ENCODE data around the gene SELENBP1. TPM values are rescaled to one million over a fixed set of nuclear protein-coding genes. Genes with fewer than 3 reads are reported as not detected.
A peak's percentile ranks its signal among the peaks of the same experiment; 100 is the strongest.

Gene SELENBP1
- total RNA-seq, 2 donors from 2014 or later, result 41.8 to 67.6 TPM

GRCh38 chr1:151347523-151348246 is 24.8 kb downstream of the SELENBP1 start:
- ATAC-seq (ENCODE audit: insufficient number of reproducible peaks, low FRiP score, low read depth), result no peak
- no peaks in the 10 kb centered on the region for H3K9me3 ChIP-seq
- H3K27me3 ChIP-seq (replicated peaks; ENCODE audit: insufficient read depth), result no peaks in the 10 kb centered on the region
- peaks cover 0 to 15% of the 10 kb centered on the region in 2 donors for H3K4me1 ChIP-seq (ENCODE audit: control insufficient read depth in 1 of 2, low read depth in 2 of 2)
- no peak for TF ChIP-seq CTCF (IDR thresholded peaks at IDR 0.05)
- H3K27ac ChIP-seq, result peak overlapping the region in 1 of 2 donors; percentile 86
- peaks cover 11% of the 10 kb centered on the region for H3K36me3 ChIP-seq
- DNase-seq (ENCODE audit: low spot score), result no peak
- H3K4me3 ChIP-seq, result peak overlapping the region; percentile 84

GRCh38 chr1:151346769-151347522 is 25.6 kb downstream of the SELENBP1 start, which contains the start of gene RFX5:
Gene RFX5, minus strand, starts transcription at chr1:151347252. Its CDS starts 932 bp downstream, at chr1:151346320.
- Histone ChIP-seq H3K36me3 (peaks cover 15% of the 10 kb centered on the region), H3K9me3 (no peaks in the 10 kb centered on the region), H3K4me3 (peak within 1 kb of the TSS; percentile 84), H3K27me3 (replicated peaks; ENCODE audit: insufficient read depth) (no peaks in the 10 kb centered on the region), H3K4me1 (ENCODE audit: control insufficient read depth in 1 of 2, low read depth in 2 of 2) (peaks cover 0 to 15% of the 10 kb centered on the region in 2 donors), H3K27ac (peak within 1 kb of the TSS; percentile 66 to 86)
- peak; percentile 92 for DNase-seq (ENCODE audit: low spot score)
- TF ChIP-seq CTCF (IDR thresholded peaks at IDR 0.05), result no peak
- ATAC-seq (ENCODE audit: insufficient number of reproducible peaks, low FRiP score, low read depth), result peak; percentile 93

GRCh38 chr1:151346082-151346768 is 26.3 kb downstream of the SELENBP1 start:
- H3K4me3 ChIP-seq, result peak overlapping the region; percentile 84
- H3K4me1 ChIP-seq (ENCODE audit: control insufficient read depth in 1 of 2, low read depth in 2 of 2), result peaks cover 0 to 15% of the 10 kb centered on the region in 2 donors
- H3K36me3 ChIP-seq, result peaks cover 15% of the 10 kb centered on the region
- H3K27ac ChIP-seq, result peak overlapping the region; percentile 66 to 86
- no peaks in the 10 kb centered on the region for H3K9me3 ChIP-seq
- no peak for DNase-seq (ENCODE audit: low spot score)
- H3K27me3 ChIP-seq (replicated peaks; ENCODE audit: insufficient read depth), result no peaks in the 10 kb centered on the region
- no peak for TF ChIP-seq CTCF (IDR thresholded peaks at IDR 0.05)
- ATAC-seq (ENCODE audit: insufficient number of reproducible peaks, low FRiP score, low read depth), result peak; percentile 2

GRCh38 chr1:151344291-151344690 is 28.2 kb downstream of the SELENBP1 start:
- Histone ChIP-seq H3K4me3 (no peak overlapping the region), H3K27ac (no peak overlapping the region), H3K27me3 (replicated peaks; ENCODE audit: insufficient read depth) (no peaks in the 10 kb centered on the region), H3K4me1 (ENCODE audit: control insufficient read depth in 1 of 2, low read depth in 2 of 2) (peaks cover 0 to 15% of the 10 kb centered on the region in 2 donors), H3K9me3 (no peaks in the 10 kb centered on the region), H3K36me3 (peaks cover 15% of the 10 kb centered on the region)
- ATAC-seq (ENCODE audit: insufficient number of reproducible peaks, low FRiP score, low read depth), result no peak
- TF ChIP-seq CTCF (IDR thresholded peaks at IDR 0.05), result no peak
- DNase-seq (ENCODE audit: low spot score), result no peak

- Histone ChIP-seq H3K27me3 (replicated peaks; ENCODE audit: insufficient read depth) (no peaks in the 10 kb centered on the region), H3K9me3 (no peaks in the 10 kb centered on the region), H3K4me1 (ENCODE audit: control insufficient read depth in 1 of 2, low read depth in 2 of 2) (peaks cover 0 to 15% of the 10 kb centered on the region in 2 donors), H3K27ac (no peak overlapping the region), H3K36me3 (peaks cover 15% of the 10 kb centered on the region), H3K4me3 (no peak overlapping the region)
- DNase-seq (ENCODE audit: low spot score) (no peak), ATAC-seq (ENCODE audit: insufficient number of reproducible peaks, low FRiP score, low read depth) (no peak)
- TF ChIP-seq CTCF (IDR thresholded peaks at IDR 0.05), result no peak
These were observed 28.9 kb downstream of the SELENBP1 start for GRCh38 chr1:151343587-151343986.

Measured in thoracic aorta (tissue), 2 donors.